Smooth muscle cell (in vitro differentiated cells): Measurements from ENCODE around the gene BANF1. TPM values are rescaled to one million over a fixed set of nuclear protein-coding genes. Genes with fewer than 3 reads are reported as not detected.

ENCODE experiments used
- DNase-seq: peaks from one replicate; lab custom pipeline; 2025; ENCODE audit not compliant: unreplicated experiment; lab: John Stamatoyannopoulos, UW
- H2AFZ ChIP-seq: fragments of 200-600 bp; sonication (generic); 2 replicates; pipeline ENCODE4 v1.6.0; 2016; ENCODE audit warnings: antibody characterized with exemption, low read depth, mild to moderate bottlenecking
- H3F3A ChIP-seq: fragments of 200-600 bp; sonication (generic); 2 replicates; pipeline ENCODE4 v1.6.0; 2017; ENCODE audit warnings: antibody characterized with exemption, low read depth
- H3K27ac ChIP-seq: fragments of 200-600 bp; sonication (generic); 2 replicates; pipeline ENCODE4 v1.5.1; 2016; ENCODE audit warnings: low read depth, mild to moderate bottlenecking
- H3K27me3 ChIP-seq: fragments of 200-600 bp; sonication (generic); 2 replicates; pipeline ENCODE4 v1.6.1; 2016; ENCODE audit warnings: low read depth, mild to moderate bottlenecking
- H3K36me3 ChIP-seq: fragments of 200-600 bp; sonication (generic); 2 replicates; pipeline ENCODE4 v1.5.1; 2016; ENCODE audit warnings: low read depth
- H3K4me1 ChIP-seq: fragments of 200-600 bp; sonication (generic); 2 replicates; pipeline ENCODE4 v1.5.1; 2016; ENCODE audit warnings: low read depth
- H3K4me2 ChIP-seq: fragments of 200-600 bp; sonication (generic); 2 replicates; pipeline ENCODE4 v1.6.0; 2016; ENCODE audit warnings: mild to moderate bottlenecking
- H3K4me3 ChIP-seq: fragments of 200-600 bp; sonication (generic); 2 replicates; pipeline ENCODE4 v1.5.1; 2016; ENCODE audit warnings: mild to moderate bottlenecking
- H3K79me2 ChIP-seq: fragments of 200-600 bp; sonication (generic); 2 replicates; pipeline ENCODE4 v1.6.0; 2016; ENCODE audit warnings: low read depth, mild to moderate bottlenecking
- H3K9ac ChIP-seq: fragments of 200-600 bp; sonication (generic); 2 replicates; pipeline ENCODE4 v1.6.0; 2016; ENCODE audit warnings: low read depth
- H3K9me3 ChIP-seq: fragments of 200-600 bp; sonication (generic); replicated peaks from 2 replicates; pipeline ENCODE4 v1.5.1; 2016; ENCODE audit warnings: low read depth
- H4K20me1 ChIP-seq: fragments of 200-600 bp; sonication (generic); 2 replicates; pipeline ENCODE4 v1.6.0; 2016; ENCODE audit warnings: low read depth
- CTCF ChIP-seq: fragments of 200-600 bp; sonication (generic); IDR thresholded peaks from 2 replicates; pipeline ENCODE4 v1.5.1; 2017; ENCODE audit warnings: borderline replicate concordance, mild to moderate bottlenecking, antibody characterized with exemption; ENCODE audit not compliant: insufficient read depth, poor library complexity, severe bottlenecking
- WGBS: methylation state at CpG from one replicate; pipeline ENCODE4 v1.1.7; 2016; ENCODE audit warnings: low lambda C conversion rate; 5-methylcytosine and 5-hydroxymethylcytosine counted together
- polyA plus RNA-seq: library from polyadenylated mRNA; unstranded; fragments of >200 nt; fragmentation: Nextera tagmentation; extraction: Ambion mirVana; gene quantifications from 2 replicates; pipeline ENCODE4 v1.2.1, GENCODE V29; 2016
- total RNA-seq: library from RNA; depleted of rRNA; stranded (reverse); fragments of >200 nt; gene quantifications from 2 replicates; pipeline ENCODE4 v1.2.3, GENCODE V29; 2014

The BANF1 gene
- total and polyA plus RNA-seq, 2 experiments from 2014 or later, result 61.7 to 269 TPM

DNA sequence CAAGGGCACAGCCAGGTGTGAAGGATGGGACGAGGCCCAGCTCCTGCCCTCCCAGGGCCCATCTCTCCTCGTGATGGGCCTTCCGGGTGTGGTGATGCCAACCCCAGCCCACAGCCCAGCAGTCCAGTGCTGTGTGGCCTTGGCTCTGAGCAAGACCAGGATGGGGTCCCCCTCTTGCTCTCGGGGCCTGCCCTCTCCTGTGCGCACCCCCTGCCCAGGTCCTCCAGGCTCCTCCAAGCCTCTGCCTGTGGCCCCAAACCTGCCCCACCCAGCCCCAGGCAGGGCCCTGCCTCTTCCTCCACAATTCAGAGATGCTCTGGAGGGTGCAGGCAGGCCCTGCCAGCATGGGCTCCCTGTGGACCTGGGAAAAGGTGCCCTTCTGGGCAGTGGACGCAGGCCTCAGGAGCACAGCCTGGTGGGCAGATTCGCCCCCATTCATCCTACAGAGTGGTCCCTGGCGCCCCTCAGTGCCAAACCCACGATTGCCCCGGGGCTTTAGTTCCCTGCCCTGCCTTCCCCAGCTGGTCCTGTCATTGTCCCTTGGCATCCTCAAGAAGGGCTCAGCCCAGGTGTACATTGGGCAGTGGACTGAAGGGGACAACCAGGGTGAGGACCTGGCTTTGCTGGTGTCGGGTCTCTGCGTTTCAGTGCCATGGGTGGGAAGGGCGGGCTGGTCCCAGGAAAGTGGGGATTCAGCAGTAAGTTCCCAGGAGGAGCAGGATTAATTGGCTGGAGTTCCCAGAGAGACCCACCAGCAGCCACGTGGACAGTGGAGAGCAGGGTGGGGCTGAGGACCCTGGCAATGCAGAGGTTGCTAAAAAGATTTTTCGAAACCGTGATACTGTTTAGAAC lies 20.1 kb upstream of the BANF1 start:
- Histone ChIP-seq H4K20me1 (no peaks in the 10 kb centered on the region), H3K79me2 (no peaks in the 10 kb centered on the region), H3F3A (no peaks in the 10 kb centered on the region), H3K4me1 (no peaks in the 10 kb centered on the region), H3K4me2 (no peak overlapping the region), H3K4me3 (no peak overlapping the region), H3K27me3 (no peaks in the 10 kb centered on the region), H2AFZ (no peak overlapping the region), H3K27ac (no peak overlapping the region), H3K9me3 (no peaks in the 10 kb centered on the region), H3K36me3 (no peaks in the 10 kb centered on the region), H3K9ac (no peak overlapping the region)
- no peak for TF ChIP-seq CTCF
- DNase-seq, result no peak
- 89% methylated on average over 16 of the region's 16 CpGs for WGBS

GRCh38 chr11:65982824-65983588 lies 19.3 kb upstream of the BANF1 start:
- H3K4me3 ChIP-seq, result no peak overlapping the region
- H3K36me3 ChIP-seq, result no peaks in the 10 kb centered on the region
- no peak overlapping the region for H3K9ac ChIP-seq
- H3K4me1 ChIP-seq, result no peaks in the 10 kb centered on the region
- no peaks in the 10 kb centered on the region for H3K9me3 ChIP-seq
- TF ChIP-seq CTCF, result no peak
- no peaks in the 10 kb centered on the region for H3F3A ChIP-seq
- no peak overlapping the region for H3K27ac ChIP-seq
- 90% methylated on average over 20 of the region's 22 CpGs for WGBS
- H2AFZ ChIP-seq, result no peak overlapping the region
- H3K79me2 ChIP-seq, result no peaks in the 10 kb centered on the region
- no peaks in the 10 kb centered on the region for H4K20me1 ChIP-seq
- H3K27me3 ChIP-seq, result no peaks in the 10 kb centered on the region
- no peak for DNase-seq
- no peak overlapping the region for H3K4me2 ChIP-seq

GRCh38 chr11:65983589-65983987 lies 18.7 kb upstream of the BANF1 start:
- H3K79me2 ChIP-seq, result no peaks in the 10 kb centered on the region
- no peaks in the 10 kb centered on the region for H4K20me1 ChIP-seq
- 88% methylated on average over 5 of the region's 5 CpGs for WGBS
- H3F3A ChIP-seq, result no peaks in the 10 kb centered on the region
- TF ChIP-seq CTCF, result no peak
- H3K27me3 ChIP-seq, result no peaks in the 10 kb centered on the region
- no peaks in the 10 kb centered on the region for H3K36me3 ChIP-seq
- no peak for DNase-seq
- H3K9me3 ChIP-seq, result no peaks in the 10 kb centered on the region
- no peak overlapping the region for H2AFZ ChIP-seq
- H3K27ac ChIP-seq, result no peak overlapping the region
- no peaks in the 10 kb centered on the region for H3K4me1 ChIP-seq
- H3K4me3 ChIP-seq, result no peak overlapping the region
- H3K4me2 ChIP-seq, result no peak overlapping the region
- no peak overlapping the region for H3K9ac ChIP-seq
